HepG2 (cell line): ENCODE results near the gene TMEM151A. TPM values are rescaled to one million over a fixed set of nuclear protein-coding genes. Genes with fewer than 3 reads are reported as not detected.

ENCODE experiments used
- ARID2 ChIP-seq: sonication (generic); formaldehyde crosslinking; IDR thresholded peaks from 2 replicates; pipeline ENCODE4 v1.8.1; 2022; ENCODE audit warnings: mild to moderate bottlenecking, missing genetic modification reagents, borderline replicate concordance
- EHMT2 ChIP-seq: fragments of 200-600 bp; sonication (generic); IDR thresholded peaks from 2 replicates; pipeline ENCODE4 v1.7.0; 2017; ENCODE audit warnings: antibody characterized with exemption, low read depth, low read length, borderline replicate concordance
- FOXK1 ChIP-seq: sonication (generic); formaldehyde crosslinking; IDR thresholded peaks from 2 replicates; pipeline ENCODE4 v1.4.0; 2020; ENCODE audit warnings: low read depth, missing genetic modification reagents, borderline replicate concordance
- JARID2 ChIP-seq: sonication (generic); formaldehyde crosslinking; IDR thresholded peaks from 2 replicates; pipeline ENCODE4 v1.8.1; 2023; ENCODE audit warnings: missing genetic modification reagents, inconsistent platforms; ENCODE audit not compliant: insufficient replicate concordance
- MAFF ChIP-seq: IDR thresholded peaks from 2 replicates; pipeline ENCODE4 v1.6.1; 2011; ENCODE audit warnings: low read depth, low read length, improper control_type of control experiment
- NR1H2 ChIP-seq: sonication (generic); formaldehyde crosslinking; IDR thresholded peaks from 2 replicates; pipeline ENCODE4 v1.8.1; 2022; ENCODE audit warnings: low read depth, missing genetic modification reagents, borderline replicate concordance
- RFX3 ChIP-seq: IDR thresholded peaks from 2 replicates; pipeline ENCODE4 v1.6.1; 2016; ENCODE audit warnings: missing biosample characterization, missing genetic modification reagents
- RXRA ChIP-seq: sonication (generic); formaldehyde crosslinking; IDR thresholded peaks from 2 replicates; pipeline ENCODE4 v1.5.1; 2020; ENCODE audit warnings: missing genetic modification reagents
- YY1 ChIP-seq: IDR thresholded peaks from 2 replicates; pipeline ENCODE4 v1.6.1; 2011; ENCODE audit warnings: low read length, low read depth, moderate library complexity, mild to moderate bottlenecking; ENCODE audit not compliant: insufficient read depth, insufficient replicate concordance
- ZNF589 ChIP-seq: sonication (generic); formaldehyde crosslinking; conservative IDR thresholded peaks from 2 replicates; pipeline ENCODE4 v1.8.0; 2022; ENCODE audit warnings: mild to moderate bottlenecking, moderate library complexity, missing genetic modification reagents
- polyA plus RNA-seq, 8 experiments: library from polyadenylated mRNA; depleted of rRNA in 3 of 8; stranded (reverse) in 7 of 8; unstranded in 1 of 8; fragments of >200 nt; fragmentation: Illumina TruSeq in 4 of 8; extraction: Trizol in 4 of 8; gene quantifications; 2 replicates each; pipeline versions ENCODE4 v1.2.1 to v1.2.3, GENCODE V29; 2011 to 2016; ENCODE audit warnings: low read depth in 4 of 8, missing spikeins in 1 of 8, mixed read lengths in 1 of 8; ENCODE audit not compliant: insufficient read depth in 1 of 8
- total RNA-seq, 5 experiments: library from RNA; depleted of rRNA; stranded (reverse); fragments of >200 nt; fragmentation: Illumina TruSeq; extraction: Trizol; gene quantifications; 2 replicates each; pipeline ENCODE4 v1.2.3, GENCODE V29; 2016; ENCODE audit warnings: low read depth in 1 of 5
- TF ChIP-seq, protein P1 (sequence below): sonication (generic); formaldehyde crosslinking; IDR thresholded peaks from 2 replicates; pipeline ENCODE4 v1.4.0; 2020; ENCODE audit warnings: missing genetic modification reagents, borderline replicate concordance
- TF ChIP-seq, protein P2 (sequence below): sonication (generic); formaldehyde crosslinking; IDR thresholded peaks from 2 replicates; pipeline ENCODE4 v1.4.0; 2020; ENCODE audit warnings: mild to moderate bottlenecking, missing genetic modification reagents
- TF ChIP-seq, protein P3 (sequence below): sonication (generic); formaldehyde crosslinking; IDR thresholded peaks from 2 replicates; pipeline ENCODE4 v1.5.0; 2020; ENCODE audit warnings: mild to moderate bottlenecking, low read depth, missing genetic modification reagents, borderline replicate concordance
- TF ChIP-seq, protein P4 (sequence below): sonication (generic); formaldehyde crosslinking; IDR thresholded peaks from 2 replicates; pipeline ENCODE4 v1.5.1; 2020; ENCODE audit warnings: mild to moderate bottlenecking, missing genetic modification reagents, borderline replicate concordance
- TF ChIP-seq, protein P5 (sequence below): sonication (generic); formaldehyde crosslinking; IDR thresholded peaks from 2 replicates; pipeline ENCODE4 v1.8.1; 2023; ENCODE audit warnings: mild to moderate bottlenecking, inconsistent platforms, moderate library complexity, missing genetic modification reagents, borderline replicate concordance

Gene TMEM151A
- total and polyA plus RNA-seq, 2 of the 13 experiments (the other 11 are each of a cell fraction or from before 2014, with no cell fraction given) = 0.18 to 0.33 TPM

DNA sequence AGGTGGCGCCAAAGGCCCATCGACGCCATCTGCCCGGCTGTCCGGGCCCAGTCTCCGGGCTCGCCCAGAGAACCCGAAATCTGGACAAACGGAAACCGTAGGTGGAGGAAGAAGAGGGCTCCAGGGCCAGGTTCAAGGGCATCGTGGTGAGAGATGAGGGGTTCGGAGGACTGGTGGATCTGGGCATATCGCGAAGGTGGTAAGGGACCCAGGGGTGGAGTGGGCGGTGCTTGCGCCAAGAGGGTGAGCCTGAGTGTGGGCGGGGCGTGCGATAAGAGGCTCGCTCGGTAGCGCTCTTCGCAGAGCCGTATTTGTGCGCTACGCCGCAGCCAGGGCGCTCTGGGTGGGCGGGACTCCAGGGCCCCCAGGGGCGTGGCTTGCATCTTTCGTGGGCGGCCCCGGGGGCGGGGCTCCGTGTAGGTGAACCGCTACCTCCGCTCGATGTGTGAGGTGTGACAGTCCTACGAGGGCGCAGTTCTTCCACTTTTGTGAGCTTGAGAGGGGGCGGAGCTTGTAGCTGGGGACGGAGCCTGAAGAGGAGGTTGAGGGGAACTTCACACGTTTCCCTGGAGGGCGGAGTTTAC lies 20.4 kb downstream of the TMEM151A start (continued):
- TF ChIP-seq, protein P1, sequence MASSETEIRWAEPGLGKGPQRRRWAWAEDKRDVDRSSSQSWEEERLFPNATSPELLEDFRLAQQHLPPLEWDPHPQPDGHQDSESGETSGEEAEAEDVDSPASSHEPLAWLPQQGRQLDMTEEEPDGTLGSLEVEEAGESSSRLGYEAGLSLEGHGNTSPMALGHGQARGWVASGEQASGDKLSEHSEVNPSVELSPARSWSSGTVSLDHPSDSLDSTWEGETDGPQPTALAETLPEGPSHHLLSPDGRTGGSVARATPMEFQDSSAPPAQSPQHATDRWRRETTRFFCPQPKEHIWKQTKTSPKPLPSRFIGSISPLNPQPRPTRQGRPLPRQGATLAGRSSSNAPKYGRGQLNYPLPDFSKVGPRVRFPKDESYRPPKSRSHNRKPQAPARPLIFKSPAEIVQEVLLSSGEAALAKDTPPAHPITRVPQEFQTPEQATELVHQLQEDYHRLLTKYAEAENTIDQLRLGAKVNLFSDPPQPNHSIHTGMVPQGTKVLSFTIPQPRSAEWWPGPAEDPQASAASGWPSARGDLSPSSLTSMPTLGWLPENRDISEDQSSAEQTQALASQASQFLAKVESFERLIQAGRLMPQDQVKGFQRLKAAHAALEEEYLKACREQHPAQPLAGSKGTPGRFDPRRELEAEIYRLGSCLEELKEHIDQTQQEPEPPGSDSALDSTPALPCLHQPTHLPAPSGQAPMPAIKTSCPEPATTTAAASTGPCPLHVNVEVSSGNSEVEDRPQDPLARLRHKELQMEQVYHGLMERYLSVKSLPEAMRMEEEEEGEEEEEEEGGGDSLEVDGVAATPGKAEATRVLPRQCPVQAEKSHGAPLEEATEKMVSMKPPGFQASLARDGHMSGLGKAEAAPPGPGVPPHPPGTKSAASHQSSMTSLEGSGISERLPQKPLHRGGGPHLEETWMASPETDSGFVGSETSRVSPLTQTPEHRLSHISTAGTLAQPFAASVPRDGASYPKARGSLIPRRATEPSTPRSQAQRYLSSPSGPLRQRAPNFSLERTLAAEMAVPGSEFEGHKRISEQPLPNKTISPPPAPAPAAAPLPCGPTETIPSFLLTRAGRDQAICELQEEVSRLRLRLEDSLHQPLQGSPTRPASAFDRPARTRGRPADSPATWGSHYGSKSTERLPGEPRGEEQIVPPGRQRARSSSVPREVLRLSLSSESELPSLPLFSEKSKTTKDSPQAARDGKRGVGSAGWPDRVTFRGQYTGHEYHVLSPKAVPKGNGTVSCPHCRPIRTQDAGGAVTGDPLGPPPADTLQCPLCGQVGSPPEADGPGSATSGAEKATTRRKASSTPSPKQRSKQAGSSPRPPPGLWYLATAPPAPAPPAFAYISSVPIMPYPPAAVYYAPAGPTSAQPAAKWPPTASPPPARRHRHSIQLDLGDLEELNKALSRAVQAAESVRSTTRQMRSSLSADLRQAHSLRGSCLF = no peak
- TF ChIP-seq YY1 (peak; percentile 39), ZNF589 (no peak), MAFF (no peak), EHMT2 (no peak), RXRA (CRISPR knock-in tag) (peak; percentile 61; the same call in 1 of the 2 replicates), FOXK1 (CRISPR knock-in tag) (0 out of 2 replicates have a peak, but pooled peaks have one; percentile 2), JARID2 (CRISPR knock-in tag) (peak; percentile 9), NR1H2 (CRISPR knock-in tag) (no peak), RFX3 (CRISPR knock-in tag) (no peak), ARID2 (CRISPR knock-in tag) (0 out of 2 replicates have a peak, but pooled peaks have one; percentile 50)
- TF ChIP-seq, protein P2, sequence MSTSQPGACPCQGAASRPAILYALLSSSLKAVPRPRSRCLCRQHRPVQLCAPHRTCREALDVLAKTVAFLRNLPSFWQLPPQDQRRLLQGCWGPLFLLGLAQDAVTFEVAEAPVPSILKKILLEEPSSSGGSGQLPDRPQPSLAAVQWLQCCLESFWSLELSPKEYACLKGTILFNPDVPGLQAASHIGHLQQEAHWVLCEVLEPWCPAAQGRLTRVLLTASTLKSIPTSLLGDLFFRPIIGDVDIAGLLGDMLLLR (CRISPR knock-in tag) = no peak
- TF ChIP-seq, protein P3, sequence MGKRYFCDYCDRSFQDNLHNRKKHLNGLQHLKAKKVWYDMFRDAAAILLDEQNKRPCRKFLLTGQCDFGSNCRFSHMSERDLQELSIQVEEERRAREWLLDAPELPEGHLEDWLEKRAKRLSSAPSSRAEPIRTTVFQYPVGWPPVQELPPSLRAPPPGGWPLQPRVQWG (CRISPR knock-in tag) = no peak
- TF ChIP-seq, protein P4, sequence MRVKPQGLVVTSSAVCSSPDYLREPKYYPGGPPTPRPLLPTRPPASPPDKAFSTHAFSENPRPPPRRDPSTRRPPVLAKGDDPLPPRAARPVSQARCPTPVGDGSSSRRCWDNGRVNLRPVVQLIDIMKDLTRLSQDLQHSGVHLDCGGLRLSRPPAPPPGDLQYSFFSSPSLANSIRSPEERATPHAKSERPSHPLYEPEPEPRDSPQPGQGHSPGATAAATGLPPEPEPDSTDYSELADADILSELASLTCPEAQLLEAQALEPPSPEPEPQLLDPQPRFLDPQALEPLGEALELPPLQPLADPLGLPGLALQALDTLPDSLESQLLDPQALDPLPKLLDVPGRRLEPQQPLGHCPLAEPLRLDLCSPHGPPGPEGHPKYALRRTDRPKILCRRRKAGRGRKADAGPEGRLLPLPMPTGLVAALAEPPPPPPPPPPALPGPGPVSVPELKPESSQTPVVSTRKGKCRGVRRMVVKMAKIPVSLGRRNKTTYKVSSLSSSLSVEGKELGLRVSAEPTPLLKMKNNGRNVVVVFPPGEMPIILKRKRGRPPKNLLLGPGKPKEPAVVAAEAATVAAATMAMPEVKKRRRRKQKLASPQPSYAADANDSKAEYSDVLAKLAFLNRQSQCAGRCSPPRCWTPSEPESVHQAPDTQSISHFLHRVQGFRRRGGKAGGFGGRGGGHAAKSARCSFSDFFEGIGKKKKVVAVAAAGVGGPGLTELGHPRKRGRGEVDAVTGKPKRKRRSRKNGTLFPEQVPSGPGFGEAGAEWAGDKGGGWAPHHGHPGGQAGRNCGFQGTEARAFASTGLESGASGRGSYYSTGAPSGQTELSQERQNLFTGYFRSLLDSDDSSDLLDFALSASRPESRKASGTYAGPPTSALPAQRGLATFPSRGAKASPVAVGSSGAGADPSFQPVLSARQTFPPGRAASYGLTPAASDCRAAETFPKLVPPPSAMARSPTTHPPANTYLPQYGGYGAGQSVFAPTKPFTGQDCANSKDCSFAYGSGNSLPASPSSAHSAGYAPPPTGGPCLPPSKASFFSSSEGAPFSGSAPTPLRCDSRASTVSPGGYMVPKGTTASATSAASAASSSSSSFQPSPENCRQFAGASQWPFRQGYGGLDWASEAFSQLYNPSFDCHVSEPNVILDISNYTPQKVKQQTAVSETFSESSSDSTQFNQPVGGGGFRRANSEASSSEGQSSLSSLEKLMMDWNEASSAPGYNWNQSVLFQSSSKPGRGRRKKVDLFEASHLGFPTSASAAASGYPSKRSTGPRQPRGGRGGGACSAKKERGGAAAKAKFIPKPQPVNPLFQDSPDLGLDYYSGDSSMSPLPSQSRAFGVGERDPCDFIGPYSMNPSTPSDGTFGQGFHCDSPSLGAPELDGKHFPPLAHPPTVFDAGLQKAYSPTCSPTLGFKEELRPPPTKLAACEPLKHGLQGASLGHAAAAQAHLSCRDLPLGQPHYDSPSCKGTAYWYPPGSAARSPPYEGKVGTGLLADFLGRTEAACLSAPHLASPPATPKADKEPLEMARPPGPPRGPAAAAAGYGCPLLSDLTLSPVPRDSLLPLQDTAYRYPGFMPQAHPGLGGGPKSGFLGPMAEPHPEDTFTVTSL (CRISPR knock-in tag) = no peak
- TF ChIP-seq, protein P5, sequence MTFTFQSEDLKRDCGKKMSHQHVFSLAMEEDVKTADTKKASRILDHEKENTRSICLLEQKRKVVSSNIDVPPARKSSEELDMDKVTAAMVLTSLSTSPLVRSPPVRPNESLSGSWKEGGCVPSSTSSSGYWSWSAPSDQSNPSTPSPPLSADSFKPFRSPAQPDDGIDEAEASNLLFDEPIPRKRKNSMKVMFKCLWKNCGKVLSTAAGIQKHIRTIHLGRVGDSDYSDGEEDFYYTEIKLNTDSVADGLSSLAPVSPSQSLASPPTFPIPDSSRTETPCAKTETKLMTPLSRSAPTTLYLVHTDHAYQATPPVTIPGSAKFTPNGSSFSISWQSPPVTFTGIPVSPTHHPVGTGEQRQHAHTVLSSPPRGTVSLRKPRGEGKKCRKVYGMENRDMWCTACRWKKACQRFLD (CRISPR knock-in tag) = 0 out of 2 replicates have a peak, but pooled peaks have one; percentile 46
